Endothelial cell of umbilical vein (primary cell): Measurements from ENCODE around the gene EEA1. TPM values are rescaled to one million over a fixed set of nuclear protein-coding genes. Genes with fewer than 3 reads are reported as not detected.
A peak's percentile ranks its signal among the peaks of the same experiment; 100 is the strongest.

Experiments used
- BruUV-seq: library from RNA; stranded (reverse); fragments of 400-500 nt; replicated peaks from 2 replicates; lab custom pipeline; 2021; lab: Mats Ljungman, UMichigan
- CTCF ChIA-PET: fragments of 300-600, 350-600 bp; sonication (Branson Sonifier 250); formaldehyde crosslinking; loops from one replicate; lab custom pipeline; 2021; ENCODE audit warnings: antibody characterized with exemption, inconsistent platforms; lab: Charles Lee
- POLR2A ChIA-PET: fragments of 300-600, 350-600 bp; sonication (Branson Sonifier 250); formaldehyde crosslinking; loops from one replicate; lab custom pipeline; 2021; ENCODE audit warnings: antibody characterized with exemption, inconsistent platforms; lab: Charles Lee
- DNase-seq: peaks from one replicate; pipeline ENCODE4 v3.0.0-alpha.2; 2011; ENCODE audit warnings: low read depth, low spot score
- FAIRE-seq: peaks from 2 replicates; lab custom pipeline; 2011; peaks lifted over from hg19 to GRCh38; lab: Jason Lieb, UNC
- H2AFZ ChIP-seq: 2 replicates; pipeline ENCODE4 v1.6.0; 2012; ENCODE audit warnings: low read depth, low read length, control low read depth, inconsistent platforms
- H3K27ac ChIP-seq: 2 replicates; pipeline ENCODE4 v1.5.1; 2011; ENCODE audit warnings: low read depth, mild to moderate bottlenecking, control low read depth, low read length, moderate library complexity; ENCODE audit not compliant: insufficient read depth
- H3K27me3 ChIP-seq, 2 experiments: 2 replicates each; pipeline versions ENCODE4 v1.6.0 to v1.6.1; 2011; ENCODE audit warnings: low read length in 2 of 2, mixed read lengths in 1 of 2; ENCODE audit not compliant: control insufficient read depth in 2 of 2, insufficient read depth in 2 of 2
- H3K36me3 ChIP-seq, 2 experiments: 2 replicates in 1 of 2; 3 replicates in 1 of 2; pipeline ENCODE4 v1.5.1; 2011; ENCODE audit warnings: low read length in 2 of 2, mild to moderate bottlenecking in 1 of 2, moderate library complexity in 1 of 2; ENCODE audit not compliant: control insufficient read depth in 2 of 2, insufficient read depth in 2 of 2; ENCODE audit errors: extremely low read depth in 1 of 2
- H3K4me1 ChIP-seq: 3 replicates; pipeline ENCODE4 v1.5.1; 2011; ENCODE audit warnings: mild to moderate bottlenecking, low read length; ENCODE audit not compliant: control insufficient read depth, insufficient read depth; ENCODE audit errors: extremely low read depth
- H3K4me2 ChIP-seq: 2 replicates; pipeline ENCODE4 v1.6.1; 2011; ENCODE audit warnings: low read length, control low read depth, mixed read lengths; ENCODE audit not compliant: insufficient read depth
- H3K4me3 ChIP-seq, 3 experiments: fragments of 200-600 bp in 1 of 3; sonication (generic), shearing (Covaris generic) in 1 of 3; replicated peaks in 1 of 3; 2 replicates each; pipeline ENCODE4 v1.5.1; 2011 to 2016; ENCODE audit warnings: control low read depth in 3 of 3, low read length in 3 of 3, mild to moderate bottlenecking in 2 of 3, inconsistent platforms in 1 of 3, low read depth in 1 of 3, moderate library complexity in 1 of 3; ENCODE audit not compliant: insufficient read depth in 1 of 3
- H3K79me2 ChIP-seq: 2 replicates; pipeline ENCODE4 v1.6.0; 2012; ENCODE audit warnings: low read length, inconsistent platforms; ENCODE audit not compliant: control insufficient read depth, insufficient read depth
- H3K9ac ChIP-seq: replicated peaks from 2 replicates; pipeline ENCODE3; 2011; ENCODE audit warnings: low read length, control low read depth; ENCODE audit not compliant: insufficient read depth; ENCODE audit errors: extremely low read depth
- H3K9me1 ChIP-seq: replicated peaks from 3 replicates; pipeline ENCODE4 v1.6.0; 2011; ENCODE audit warnings: mild to moderate bottlenecking, low read length; ENCODE audit not compliant: control insufficient read depth, insufficient read depth; ENCODE audit errors: extremely low read depth
- H3K9me3 ChIP-seq: replicated peaks from 2 replicates; pipeline ENCODE4 v1.5.1; 2012; ENCODE audit warnings: low read length, inconsistent platforms; ENCODE audit not compliant: control insufficient read depth, insufficient read depth
- H4K20me1 ChIP-seq: replicated peaks from 2 replicates; pipeline ENCODE3; 2011; ENCODE audit warnings: mild to moderate bottlenecking, low read length; ENCODE audit not compliant: control insufficient read depth, insufficient read depth; ENCODE audit errors: extremely low read depth
- CTCF ChIP-seq, 2 donors: IDR thresholded peaks; 1 replicate in 1 of 2; 2 replicates in 1 of 2; pipeline ENCODE4 v1.5.1; 2011; ENCODE audit warnings: low read length in 2 of 2, mild to moderate bottlenecking in 2 of 2, moderate library complexity in 2 of 2, control low read depth in 1 of 2, inconsistent platforms in 1 of 2, low read depth in 1 of 2; ENCODE audit not compliant: insufficient read depth in 1 of 2; ENCODE audit errors: extremely low read depth in 1 of 2
- EZH2 ChIP-seq: IDR thresholded peaks from 2 replicates; pipeline ENCODE4 v1.6.1; 2012; ENCODE audit warnings: borderline replicate concordance, low read depth, mild to moderate bottlenecking, moderate library complexity, low read length, inconsistent platforms; ENCODE audit not compliant: severe bottlenecking
- FOS ChIP-seq: IDR thresholded peaks from 2 replicates; pipeline ENCODE4 v1.6.1; 2011; ENCODE audit warnings: mild to moderate bottlenecking, low read length, moderate library complexity, borderline replicate concordance; ENCODE audit not compliant: insufficient read depth
- GATA2 ChIP-seq: IDR thresholded peaks from 2 replicates; pipeline ENCODE4 v1.7.0; 2011; ENCODE audit warnings: low read depth, mild to moderate bottlenecking, moderate library complexity, mixed read lengths, low read length; ENCODE audit not compliant: insufficient read length, insufficient read depth
- JUN ChIP-seq: IDR thresholded peaks from 2 replicates; pipeline ENCODE4 v1.6.1; 2011; ENCODE audit warnings: borderline replicate concordance, low read depth; ENCODE audit not compliant: insufficient read length, insufficient read depth
- MAX ChIP-seq: IDR thresholded peaks from 2 replicates; pipeline ENCODE4 v1.6.1; 2011; ENCODE audit not compliant: insufficient read depth, insufficient read length
- MYC ChIP-seq: IDR thresholded peaks from one replicate; pipeline ENCODE4 v1.6.1; 2011; ENCODE audit warnings: mild to moderate bottlenecking, low read depth, low read length
- POLR2A ChIP-seq: IDR thresholded peaks from 2 replicates; pipeline ENCODE4 v1.6.1; 2012; ENCODE audit warnings: low read depth, mild to moderate bottlenecking, control low read depth, low read length
- POLR2AphosphoS5 ChIP-seq: IDR thresholded peaks from 2 replicates; pipeline ENCODE4 v1.6.1; 2012; ENCODE audit warnings: low read depth, mild to moderate bottlenecking, control low read depth, low read length, moderate library complexity; ENCODE audit not compliant: insufficient read depth
- dilution Hi-C: fragments of 300-500 bp; cut with MboI; formaldehyde crosslinking; loops from one replicate; pipeline ENCODE4 v1.15.0; 2019; ENCODE audit warnings: low sequenced_read_pairs; ENCODE audit not compliant: extremely low pct_ligation_motif_present
- intact Hi-C: fragments of 100-400 bp; cut with micrococcal nuclease; formaldehyde crosslinking; loops from one replicate; pipeline ENCODE4 v1.10.0; 2022
- polyA plus RNA-seq, 4 experiments: library from polyadenylated mRNA; depleted of rRNA in 3 of 4; stranded (reverse) in 3 of 4; unstranded in 1 of 4; fragments of >200 nt; gene quantifications; 2 replicates each; pipeline versions ENCODE4 v1.2.1 to v1.2.3, GENCODE V29; 2011 to 2012; ENCODE audit warnings: missing spikeins in 1 of 4
- total RNA-seq: library from RNA; stranded (reverse); gene quantifications from 2 replicates; pipeline ENCODE4 v1.2.3, GENCODE V29; 2021

The EEA1 gene
- total and polyA plus RNA-seq, 2 donors (not counting 3 experiments of a cell fraction or from before 2014, with no cell fraction given): 2.6 to 38.8 TPM

- H3K9me3 ChIP-seq: no peaks in the 10 kb centered on the region
- POLR2A ChIA-PET: interaction anchor here (0.6 kb wide), 1 partner anchor 31 kb away, joined by 4 read pairs; no protein-coding TSS in a partner anchor
- dilution Hi-C loops: no loop called here
- H3K36me3 ChIP-seq: no peaks in the 10 kb centered on the region
- H3K4me1 ChIP-seq: no peaks in the 10 kb centered on the region
- H3K4me3 ChIP-seq: no peak overlapping the region
- H3K27ac ChIP-seq: no peak overlapping the region
- H3K79me2 ChIP-seq: peaks cover 1% of the 10 kb centered on the region
- H3K9me1 ChIP-seq: no peaks in the 10 kb centered on the region
- CTCF ChIA-PET: interaction anchor here (0.6 to 4.4 kb wide), 33 partner anchors 10 to 1317 kb away, joined by 3 to 70 read pairs (median 3); partner anchors contain the start of genes EEA1 and UBE2N
- TF ChIP-seq EZH2: no peak
- peak; percentile 26 to 28 for TF ChIP-seq CTCF (IDR thresholded peaks at IDR 0.05; ENCODE audit: extremely low read depth in 1 of 2, insufficient read depth in 1 of 2, low read depth in 1 of 2, low read length in 2 of 2)
- intact Hi-C loops: loop anchor here (1.0 to 5.0 kb wide), 6 partner anchors 68 to 1317 kb away; no protein-coding TSS in a partner anchor
- DNase-seq: peak; percentile 90
- H2AFZ ChIP-seq: no peak overlapping the region
- H3K9ac ChIP-seq: no peak overlapping the region
- H3K4me2 ChIP-seq: no peak overlapping the region
- peak; percentile 85 for FAIRE-seq
- H4K20me1 ChIP-seq: no peaks in the 10 kb centered on the region
- BruUV-seq: no TSS peak
- no peaks in the 10 kb centered on the region for H3K27me3 ChIP-seq
Observed at GRCh38 chr12:92784797-92785562, 144.1 kb downstream of the EEA1 start.

GRCh38 chr12:92784356-92784755, 144.7 kb downstream of the EEA1 start:
- Histone ChIP-seq H3K9me3 (no peaks in the 10 kb centered on the region), H2AFZ (no peak overlapping the region), H3K4me3 (no peak overlapping the region), H3K9ac (no peak overlapping the region), H3K27me3 (no peaks in the 10 kb centered on the region), H3K36me3 (no peaks in the 10 kb centered on the region), H3K4me2 (no peak overlapping the region), H3K79me2 (peaks cover 1% of the 10 kb centered on the region), H3K4me1 (no peaks in the 10 kb centered on the region), H3K27ac (peak overlapping the region; percentile 20), H4K20me1 (no peaks in the 10 kb centered on the region), H3K9me1 (no peaks in the 10 kb centered on the region)
- ChIA-PET CTCF (interaction anchor here (0.6 to 4.4 kb wide), 15 partner anchors 10 to 1317 kb away, joined by 3 to 70 read pairs (median 3); partner anchors contain the start of gene EEA1), POLR2A (interaction anchor here (0.6 kb wide), 1 partner anchor 32 kb away, joined by 4 read pairs; no protein-coding TSS in a partner anchor)
- no TSS peak for BruUV-seq
- DNase-seq (no peak), FAIRE-seq (no peak)
- TF ChIP-seq POLR2AphosphoS5: no peak
- TF ChIP-seq POLR2A: no peak
- TF ChIP-seq FOS: no peak
- TF ChIP-seq MAX: no peak
- TF ChIP-seq JUN: no peak
- no peak for TF ChIP-seq MYC
- no peak for TF ChIP-seq GATA2
- TF ChIP-seq EZH2: no peak
- no peak for TF ChIP-seq CTCF (IDR thresholded peaks at IDR 0.05; ENCODE audit: extremely low read depth in 1 of 2, insufficient read depth in 1 of 2, low read depth in 1 of 2, low read length in 2 of 2)
- dilution Hi-C loops: no loop called here
- intact Hi-C loops: loop anchor here (2.0 kb wide), 1 partner anchor 68 kb away; no protein-coding TSS in a partner anchor
